GM12873 (cell line): Measurements from ENCODE around the gene CELSR1.

Experiments used
- TF ChIP-seq, protein P1 (sequence below): IDR thresholded peaks from 2 replicates; pipeline ENCODE4 v1.5.1; 2012; ENCODE audit warnings: low read depth, mild to moderate bottlenecking, moderate library complexity, low read length, control low read depth; ENCODE audit not compliant: insufficient read depth; ENCODE audit errors: missing control alignments

Gene CELSR1

DNA sequence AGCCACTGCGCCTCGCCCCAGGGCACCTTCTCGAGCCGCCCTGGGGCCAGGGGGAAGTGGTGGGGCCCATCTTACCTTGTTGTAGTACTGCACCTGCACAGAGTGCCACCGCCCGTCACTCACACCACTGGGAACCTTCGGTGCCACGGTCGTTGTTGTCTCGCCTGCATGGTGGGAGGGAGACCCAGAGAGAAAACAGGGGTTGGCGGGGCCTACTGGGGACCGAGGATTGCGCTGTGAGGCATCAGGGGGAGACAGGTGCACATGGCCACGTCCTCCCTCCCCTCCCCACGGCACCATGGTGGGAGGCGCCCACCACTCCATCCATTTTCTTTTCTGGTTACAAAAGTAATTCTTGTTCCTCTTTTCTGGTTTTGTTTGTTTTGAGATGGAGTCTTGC, 104.1 kb downstream of the CELSR1 start:
- TF ChIP-seq, protein P1, sequence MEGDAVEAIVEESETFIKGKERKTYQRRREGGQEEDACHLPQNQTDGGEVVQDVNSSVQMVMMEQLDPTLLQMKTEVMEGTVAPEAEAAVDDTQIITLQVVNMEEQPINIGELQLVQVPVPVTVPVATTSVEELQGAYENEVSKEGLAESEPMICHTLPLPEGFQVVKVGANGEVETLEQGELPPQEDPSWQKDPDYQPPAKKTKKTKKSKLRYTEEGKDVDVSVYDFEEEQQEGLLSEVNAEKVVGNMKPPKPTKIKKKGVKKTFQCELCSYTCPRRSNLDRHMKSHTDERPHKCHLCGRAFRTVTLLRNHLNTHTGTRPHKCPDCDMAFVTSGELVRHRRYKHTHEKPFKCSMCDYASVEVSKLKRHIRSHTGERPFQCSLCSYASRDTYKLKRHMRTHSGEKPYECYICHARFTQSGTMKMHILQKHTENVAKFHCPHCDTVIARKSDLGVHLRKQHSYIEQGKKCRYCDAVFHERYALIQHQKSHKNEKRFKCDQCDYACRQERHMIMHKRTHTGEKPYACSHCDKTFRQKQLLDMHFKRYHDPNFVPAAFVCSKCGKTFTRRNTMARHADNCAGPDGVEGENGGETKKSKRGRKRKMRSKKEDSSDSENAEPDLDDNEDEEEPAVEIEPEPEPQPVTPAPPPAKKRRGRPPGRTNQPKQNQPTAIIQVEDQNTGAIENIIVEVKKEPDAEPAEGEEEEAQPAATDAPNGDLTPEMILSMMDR: no peak

DNA sequence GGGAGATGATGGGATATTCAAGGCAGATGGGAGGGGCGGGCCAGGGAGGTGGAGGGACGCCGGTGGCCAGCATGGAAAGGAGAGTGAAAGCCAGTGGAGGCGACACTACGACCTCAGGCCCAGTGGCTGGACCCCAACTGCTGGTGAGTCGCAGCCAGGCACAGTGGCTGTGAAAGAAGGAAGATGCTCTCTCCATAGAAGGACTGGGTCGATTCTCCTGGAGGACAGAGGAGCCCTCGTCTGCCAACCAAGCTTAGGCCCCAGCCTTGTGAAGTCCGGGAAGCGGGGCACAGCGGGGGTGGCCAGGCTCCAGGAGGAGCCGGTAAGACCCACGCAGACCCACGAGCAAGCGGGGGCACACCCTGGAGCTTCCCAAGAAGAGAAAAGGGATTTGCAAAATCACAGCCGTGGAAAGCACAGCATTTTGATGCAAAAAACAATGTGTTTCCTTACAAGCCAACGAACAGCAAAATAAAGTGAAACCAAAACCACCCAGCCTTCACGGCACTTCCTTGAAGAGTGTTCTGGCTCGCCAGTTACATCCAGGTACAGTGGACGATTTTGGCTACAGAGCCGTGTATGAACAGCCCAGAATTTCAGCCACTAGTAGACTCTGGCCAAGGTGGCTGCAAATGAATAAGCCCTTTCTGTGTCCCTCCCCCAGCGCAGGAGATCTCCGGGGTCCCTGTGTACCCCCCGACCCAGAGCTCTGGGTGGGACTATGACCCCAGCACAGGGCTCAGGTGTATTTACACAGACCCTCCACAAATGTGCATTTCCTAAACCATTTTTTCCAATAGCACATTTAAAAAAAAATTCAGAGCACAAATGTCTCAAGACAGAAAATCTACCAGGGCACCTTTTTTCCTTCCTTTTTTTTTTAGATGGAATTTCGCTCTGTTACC, 105.0 kb downstream of the CELSR1 start:
- TF ChIP-seq, protein P1: no peak

DNA sequence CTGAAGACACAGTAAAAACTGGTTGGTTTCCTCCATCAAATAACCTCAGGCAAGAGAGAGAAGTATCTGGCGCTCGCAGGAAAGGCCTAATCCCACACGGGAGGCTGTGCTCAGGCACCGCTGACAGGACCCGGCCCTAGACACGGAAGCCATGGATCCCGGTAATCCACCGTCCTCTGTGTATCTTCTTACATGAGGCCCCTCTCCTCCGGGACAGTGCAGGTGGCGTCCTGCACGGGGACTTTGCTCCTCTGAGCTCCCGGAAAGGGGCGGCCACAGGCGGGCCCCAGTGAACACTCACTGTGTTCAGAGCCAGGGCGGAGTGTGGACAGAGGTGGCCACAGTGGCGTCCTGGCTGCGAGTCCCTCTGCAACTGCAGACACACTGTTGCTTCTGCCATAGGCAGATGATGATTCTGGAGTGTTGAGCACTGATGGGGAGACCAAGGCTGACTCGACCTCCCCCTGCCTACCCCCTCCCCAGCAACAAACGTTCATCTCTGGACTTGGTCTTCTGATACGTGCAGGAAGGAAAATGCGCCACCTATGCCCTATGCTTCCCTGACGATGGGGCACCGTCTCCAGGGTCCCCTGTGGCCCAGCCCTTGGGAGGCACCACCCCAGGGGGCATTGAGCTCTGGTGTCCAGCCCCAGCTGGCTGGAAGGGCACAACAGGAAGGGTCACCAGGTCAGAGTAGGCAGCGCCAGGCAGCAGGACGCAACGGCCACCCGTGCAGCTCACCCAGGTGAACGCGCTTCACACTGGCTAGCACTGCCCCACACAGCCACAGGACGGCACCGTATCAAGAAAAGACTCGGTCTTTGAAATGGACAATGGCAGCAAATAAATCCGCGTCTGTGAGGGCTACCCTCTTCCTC, 106.2 kb downstream of the CELSR1 start:
- TF ChIP-seq, protein P1: no peak

DNA sequence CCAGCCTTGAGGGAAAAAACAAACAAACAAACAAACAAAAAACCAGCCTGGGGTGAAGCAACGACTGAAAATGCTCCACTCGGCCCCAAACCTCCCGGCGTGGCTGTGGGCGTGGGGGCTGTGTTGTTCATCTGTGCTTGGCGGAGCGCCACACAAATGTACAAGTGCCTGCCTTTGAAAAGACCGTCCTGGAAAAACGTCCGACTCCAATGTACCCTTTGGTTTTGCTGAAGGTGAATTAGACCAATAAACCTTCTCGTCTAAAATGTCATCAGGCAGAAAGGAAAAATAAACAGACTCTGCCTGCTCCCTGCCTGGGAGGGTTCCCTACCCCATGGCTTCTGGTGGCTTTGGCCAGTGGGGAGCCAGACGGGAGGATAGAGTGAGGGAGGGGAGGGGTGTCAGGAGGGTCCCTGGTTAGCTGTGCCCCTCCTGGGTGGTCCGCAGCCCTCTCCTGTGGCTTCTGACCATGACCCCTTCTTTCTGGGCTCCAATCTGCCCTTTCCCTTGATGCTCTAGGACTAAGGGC, 108.0 kb downstream of the CELSR1 start:
- TF ChIP-seq, protein P1: no peak

DNA sequence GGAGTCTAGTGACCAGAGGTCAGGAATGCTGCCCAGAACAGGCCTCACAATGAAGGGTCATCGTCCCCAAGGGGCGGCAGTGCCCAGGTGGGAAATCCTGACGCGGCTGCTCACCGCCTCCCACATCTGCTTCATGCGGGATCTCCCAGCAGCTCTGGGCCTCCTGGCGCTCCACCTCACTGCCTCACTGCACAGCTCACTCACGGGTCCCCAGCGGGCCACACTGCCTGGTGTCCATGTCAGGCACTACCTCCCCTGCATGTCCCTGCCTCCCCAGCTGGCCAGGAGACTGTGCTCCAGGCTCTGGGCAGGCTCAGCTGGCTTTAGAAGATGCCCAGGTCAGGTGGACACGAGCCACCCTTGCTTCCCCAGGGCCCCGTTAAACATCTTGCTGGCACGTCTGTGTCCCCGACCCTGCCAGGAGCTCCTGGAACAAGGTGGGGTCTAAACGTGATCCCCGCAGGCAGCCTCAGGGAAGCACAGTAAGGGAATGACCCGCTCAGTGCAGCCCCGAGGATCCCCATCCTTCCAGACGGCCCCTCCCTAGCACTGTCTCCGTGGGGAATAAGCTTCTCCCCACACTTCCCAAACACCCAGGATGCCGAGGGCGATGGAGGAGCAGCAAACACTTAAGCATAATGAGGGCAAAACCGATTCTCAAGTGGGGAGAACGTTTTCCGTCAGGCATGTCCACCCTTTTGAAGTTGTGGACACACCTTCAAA, 108.7 kb downstream of the CELSR1 start:
- TF ChIP-seq, protein P1: no peak

DNA sequence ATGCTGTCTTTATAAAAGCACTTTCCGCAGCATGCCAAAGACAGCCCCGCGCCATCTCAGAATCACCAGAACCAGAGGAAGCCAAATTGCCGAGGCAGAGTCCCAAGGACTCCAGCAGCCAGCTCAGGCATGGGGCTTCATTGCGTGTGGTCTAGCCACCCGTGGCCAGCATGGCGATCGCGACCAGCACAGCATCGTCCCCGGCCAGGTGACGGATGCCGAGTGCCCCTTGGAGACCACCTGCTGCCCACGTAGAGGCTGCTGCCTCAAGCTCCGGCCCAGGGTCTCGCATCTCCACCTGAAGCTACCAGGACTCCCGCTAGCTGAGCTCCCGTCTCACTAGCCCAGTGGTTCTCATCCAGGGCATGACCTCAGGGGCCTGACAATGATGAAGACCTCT, 109.2 kb downstream of the CELSR1 start:
- TF ChIP-seq, protein P1: no peak
